CD4-positive, alpha-beta T cell treated with Interleukin-15 for 1 hour (primary cell): ENCODE results near the gene PLEKHA7.
"Not testable (repeated sequence)": the region's sequence is repeated elsewhere in the genome, so short reads cannot be mapped to it uniquely, and the experiment has no call there.

ENCODE experiments used
- DNase-seq: peaks from one replicate; pipeline ENCODE4 v3.0.0-alpha.2; 2020

PLEKHA7 gene

DNA sequence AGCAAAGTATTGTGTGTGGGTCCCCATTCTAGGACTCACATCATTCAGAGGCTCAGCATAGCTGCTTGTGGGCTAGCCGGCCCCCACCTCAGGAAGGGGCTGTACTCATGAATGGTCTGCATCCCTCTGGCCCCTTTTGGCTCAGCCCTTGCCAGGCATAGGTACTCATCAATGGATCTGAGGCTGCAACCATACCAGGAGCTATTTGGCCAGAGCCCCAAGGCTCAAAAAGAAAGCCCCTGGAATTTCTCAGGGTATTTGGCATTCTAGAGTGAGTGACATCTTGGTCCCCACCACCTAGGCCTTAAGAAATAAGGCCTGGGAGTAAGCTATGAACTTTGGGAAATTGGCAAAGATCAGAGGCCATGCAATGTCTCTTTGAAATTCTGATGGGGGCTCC lies 38.3 kb downstream of the PLEKHA7 start:
- DNase-seq, result no peak

DNA sequence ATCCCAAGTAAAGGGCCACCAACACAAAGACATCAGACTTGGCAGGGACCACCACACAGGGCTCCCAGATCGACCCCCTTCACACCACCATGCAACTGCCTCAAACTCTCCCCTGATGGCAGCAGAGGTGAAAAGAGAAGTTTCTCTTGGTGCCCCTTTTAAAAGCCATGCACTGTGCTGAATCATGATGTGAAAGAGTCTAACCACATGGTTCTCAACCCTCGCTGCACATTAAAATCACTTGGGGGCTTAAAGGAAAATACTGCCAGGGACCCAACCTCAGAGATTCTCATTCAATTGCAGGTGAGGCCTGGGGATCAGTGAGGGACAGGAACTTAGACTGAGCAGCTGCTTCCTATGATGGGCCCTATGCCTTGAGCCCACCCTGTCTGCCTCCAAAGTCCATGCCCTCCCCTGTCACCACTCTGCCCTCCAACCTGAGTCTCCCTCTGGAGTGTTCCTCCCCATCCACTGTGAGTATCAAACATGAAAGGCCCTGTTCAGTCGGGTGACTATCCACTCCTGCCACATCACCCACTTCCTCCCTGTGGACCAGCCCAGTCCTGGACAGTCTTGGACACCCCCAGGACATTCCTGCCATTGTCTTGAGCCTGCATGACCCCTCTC lies 40.8 kb downstream of the PLEKHA7 start:
- DNase-seq, result no peak

DNA sequence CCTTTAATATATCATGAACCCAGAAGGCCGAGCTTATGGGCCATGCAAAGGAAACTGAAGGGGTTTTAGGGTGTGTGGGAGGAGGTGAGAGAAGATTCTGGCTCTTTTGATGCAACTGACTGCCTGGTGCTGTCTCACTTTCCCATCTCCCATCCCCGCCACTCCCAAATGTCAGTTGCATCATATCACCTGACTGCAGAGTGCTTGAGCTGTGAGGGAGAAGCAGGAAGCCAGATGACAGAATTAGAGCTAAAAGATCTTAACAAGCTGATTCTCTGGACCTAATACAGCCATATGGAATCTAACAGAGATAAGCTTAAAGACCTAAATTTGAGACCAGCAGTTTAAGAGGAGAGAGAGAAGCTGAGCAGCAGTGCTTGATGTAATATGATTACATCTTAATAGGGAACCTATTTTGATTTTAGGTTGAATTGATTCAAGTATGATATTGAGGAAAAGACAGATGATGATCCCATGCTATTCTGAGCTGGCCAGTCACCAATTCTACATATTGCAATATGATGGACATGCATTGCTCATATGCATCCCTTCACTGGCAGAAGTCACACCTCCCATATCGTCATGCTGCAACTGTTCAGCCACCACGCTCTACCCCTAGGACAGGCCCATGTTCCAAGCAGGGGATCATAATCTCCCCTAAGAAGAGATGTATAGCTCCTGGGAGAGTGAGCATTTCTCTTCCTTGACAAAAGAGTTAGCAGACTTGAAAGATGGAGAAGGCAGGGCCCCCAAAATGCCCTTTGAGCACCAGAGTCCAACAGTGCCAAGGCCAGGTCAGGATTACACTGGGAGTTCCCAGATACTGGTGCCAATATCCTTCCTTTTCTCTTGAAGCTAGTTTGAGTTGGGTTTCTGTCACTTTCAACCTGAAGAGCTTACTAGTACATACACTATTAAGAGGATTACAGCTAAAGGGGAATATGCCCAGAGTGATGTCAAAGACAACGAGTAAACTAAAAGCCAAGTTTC lies 44.9 kb downstream of the PLEKHA7 start:
- DNase-seq, result no peak

DNA sequence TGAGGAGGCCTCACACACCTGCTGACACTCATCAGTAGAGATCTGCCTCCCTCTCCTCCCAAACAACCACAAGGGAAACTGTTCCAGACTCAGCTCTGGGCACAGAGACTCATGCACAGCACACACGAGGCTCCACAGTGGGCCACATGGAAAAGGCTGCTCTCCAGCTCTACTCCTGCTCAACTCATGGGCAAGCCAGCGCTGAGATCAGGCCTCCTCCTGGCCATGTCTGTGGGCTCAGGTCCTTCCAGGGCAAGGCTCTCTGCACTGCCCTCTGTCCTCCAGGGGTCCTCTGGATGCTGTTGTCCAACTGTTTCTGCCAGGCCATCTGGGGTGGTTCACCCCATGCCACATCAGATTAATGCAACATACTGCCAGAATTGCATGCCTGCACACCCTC lies 46.0 kb downstream of the PLEKHA7 start:
- DNase-seq, result no peak

DNA sequence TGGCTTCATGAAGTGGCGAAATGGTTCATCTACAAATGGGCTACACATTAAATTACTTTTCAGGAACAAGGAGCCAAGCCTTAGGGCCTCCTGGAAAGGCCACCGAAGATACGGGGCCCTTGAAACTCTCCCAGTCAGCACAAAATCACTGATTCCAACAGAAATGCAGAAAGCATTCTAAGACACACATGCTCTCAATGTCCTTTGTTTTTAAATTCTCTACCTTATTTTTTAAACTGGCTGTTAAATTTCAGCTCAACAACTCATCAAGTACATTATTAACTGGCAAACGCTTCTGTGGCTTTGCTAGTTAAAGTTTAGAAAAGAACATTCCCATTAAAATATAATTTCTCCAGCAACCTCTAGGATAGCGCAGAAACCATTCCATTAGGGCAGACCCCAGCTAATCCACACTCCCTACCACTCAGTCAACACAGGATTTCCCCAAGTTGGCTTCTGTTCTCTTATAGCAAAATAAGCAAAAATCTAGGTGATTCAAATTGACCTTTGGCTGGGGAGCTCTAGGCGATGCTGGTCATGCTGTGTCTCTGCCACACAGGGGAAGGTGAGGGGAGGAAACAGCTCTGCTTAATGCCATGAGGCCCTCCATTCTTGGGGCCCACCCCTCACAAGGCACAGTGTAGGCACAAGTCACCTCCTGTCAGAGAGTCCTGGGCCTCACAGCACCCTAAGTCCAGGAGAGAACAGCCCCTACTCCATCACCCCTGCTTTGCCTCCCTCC lies 47.1 kb downstream of the PLEKHA7 start:
- no peak for DNase-seq

DNA sequence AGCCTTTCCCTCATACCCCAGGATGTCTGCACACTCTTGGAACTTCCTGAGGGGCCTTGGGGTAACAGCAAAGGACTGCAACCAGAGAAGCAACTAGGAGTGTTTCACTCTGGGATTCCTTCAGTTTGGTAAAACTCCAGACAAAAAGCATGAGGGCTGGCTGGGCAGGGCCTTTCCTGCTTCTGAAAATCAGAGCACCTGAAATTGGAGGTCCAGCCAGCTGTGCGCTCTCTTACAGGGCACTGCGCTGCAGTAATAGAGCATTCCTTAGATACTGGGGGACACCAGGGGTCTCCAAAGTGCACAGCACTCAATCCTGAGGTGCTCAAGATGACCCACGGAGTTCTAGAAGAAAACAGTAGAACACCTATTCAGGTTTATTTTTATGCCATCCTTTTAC lies 49.7 kb downstream of the PLEKHA7 start:
- DNase-seq, result no peak

DNA sequence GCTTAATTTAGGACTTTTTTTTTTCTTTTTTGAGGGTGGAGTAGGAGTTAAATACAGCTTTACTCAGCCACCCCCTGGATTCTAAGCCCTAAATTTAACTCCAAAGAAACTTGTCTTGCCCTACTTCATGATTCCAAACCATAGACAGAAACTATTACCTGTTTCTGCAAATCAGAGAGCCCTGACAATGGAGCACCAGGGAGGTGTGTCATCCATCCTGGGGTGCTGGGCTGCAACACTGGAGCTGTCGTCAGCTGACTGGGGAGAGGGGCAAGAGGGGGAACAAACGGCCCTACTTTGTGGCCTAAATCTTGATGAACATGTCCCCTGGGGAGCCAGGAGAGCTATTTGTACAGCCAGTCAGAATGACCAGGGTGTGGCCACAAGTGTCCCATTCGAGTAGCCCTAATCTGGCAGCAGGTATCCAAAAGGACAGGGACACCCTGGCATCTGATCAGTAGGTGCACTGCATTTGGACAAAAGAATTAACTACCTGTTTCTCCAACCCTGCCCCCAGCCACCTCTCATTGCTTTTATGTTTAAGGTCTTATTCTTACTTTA lies 50.8 kb downstream of the PLEKHA7 start:
- no peak for DNase-seq

DNA sequence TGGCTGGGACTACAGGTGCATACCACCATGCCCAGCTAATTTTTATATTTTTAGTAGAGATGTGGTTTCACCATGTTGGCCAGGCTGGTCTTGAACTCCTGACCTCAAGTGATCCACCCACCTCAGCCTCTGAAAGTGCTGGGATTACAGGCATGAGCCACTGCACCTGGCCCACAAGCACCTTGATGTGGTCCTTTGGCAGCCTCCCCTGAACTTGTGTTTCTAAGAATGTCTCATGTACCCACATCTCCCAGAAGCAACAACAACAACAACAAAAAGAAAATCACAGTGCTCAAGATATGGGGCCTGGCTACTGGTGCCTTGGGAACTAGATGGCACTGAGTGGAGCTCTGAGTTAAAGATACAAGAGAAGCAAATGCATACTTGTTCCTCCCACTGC lies 51.6 kb downstream of the PLEKHA7 start:
- not testable (repeated sequence) for DNase-seq

DNA sequence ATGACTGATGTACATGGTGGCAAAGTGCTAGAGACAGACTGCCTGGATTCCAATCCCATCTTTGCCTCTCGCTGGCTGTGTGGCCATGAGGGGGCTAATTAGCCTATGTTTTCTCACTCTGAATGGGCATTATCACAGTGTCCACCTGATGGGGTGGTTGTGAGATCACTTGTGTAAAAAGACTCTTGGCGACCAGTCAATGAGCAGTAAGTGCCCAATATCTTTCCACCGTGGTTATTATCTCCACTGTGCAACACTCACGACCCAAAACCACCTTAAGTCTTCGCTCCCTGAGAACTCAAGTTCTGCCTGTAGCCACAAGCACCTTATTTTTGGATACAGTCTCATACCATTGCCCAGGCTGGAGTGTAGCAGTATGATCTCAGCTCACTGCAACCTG lies 52.1 kb downstream of the PLEKHA7 start:
- DNase-seq, result no peak

DNA sequence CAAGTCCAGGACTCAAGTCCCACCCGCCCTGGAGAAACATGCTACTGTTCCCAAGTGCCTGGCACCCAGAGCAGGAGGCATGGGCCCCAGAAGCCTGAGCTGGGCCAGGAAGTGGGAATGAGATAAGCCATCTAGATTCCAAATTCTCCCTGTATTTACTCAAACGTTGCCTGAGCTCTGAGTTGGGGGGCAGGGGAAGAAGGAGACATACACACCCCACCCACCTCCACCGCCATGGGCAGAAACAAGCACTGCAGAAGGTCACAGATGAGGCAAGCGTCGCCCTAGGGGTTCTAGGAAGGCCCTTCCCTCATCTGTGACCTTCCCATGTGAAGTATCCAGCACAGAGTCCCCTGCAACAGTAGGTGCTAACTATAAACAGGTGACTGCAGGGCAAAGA lies 54.0 kb downstream of the PLEKHA7 start:
- no peak for DNase-seq

DNA sequence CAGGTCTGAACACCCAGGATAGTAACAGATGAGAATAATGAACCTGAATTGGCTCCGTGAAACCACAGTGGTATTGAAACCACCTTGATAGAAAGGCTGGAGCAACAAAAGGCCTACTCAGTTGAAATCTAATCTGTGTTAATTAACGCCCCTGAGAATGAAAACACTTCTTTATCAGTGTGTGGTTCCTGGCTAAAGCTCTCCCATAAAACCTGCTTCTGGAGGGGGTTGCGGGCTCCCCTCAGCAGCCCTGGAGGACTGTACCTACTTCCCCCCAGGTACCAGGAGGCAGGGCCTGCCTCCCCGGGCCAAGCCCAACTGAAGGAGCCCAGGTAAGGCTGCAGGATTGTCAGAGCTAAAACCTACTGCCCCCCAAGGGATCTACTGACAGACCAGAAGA lies 54.6 kb downstream of the PLEKHA7 start:
- DNase-seq, result no peak

DNA sequence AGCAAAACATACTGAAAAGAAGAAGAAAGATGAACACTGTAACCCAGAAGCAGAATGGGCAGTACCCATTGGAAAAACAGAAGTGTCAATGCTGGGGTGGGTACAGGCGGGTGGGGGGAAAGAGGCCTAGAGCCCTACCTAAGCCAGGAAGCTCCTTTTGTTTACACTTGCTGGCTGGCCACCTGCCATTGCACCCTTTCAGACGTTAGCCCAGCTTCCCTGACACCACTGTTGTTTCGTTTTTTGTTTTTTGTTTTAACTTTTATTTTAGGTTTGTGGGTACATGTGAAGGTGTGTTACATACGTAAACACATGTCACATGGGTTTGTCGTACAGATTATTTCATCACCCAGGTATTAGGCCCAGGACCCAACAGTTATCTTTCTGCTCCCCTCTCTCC lies 55.4 kb downstream of the PLEKHA7 start:
- no peak for DNase-seq

DNA sequence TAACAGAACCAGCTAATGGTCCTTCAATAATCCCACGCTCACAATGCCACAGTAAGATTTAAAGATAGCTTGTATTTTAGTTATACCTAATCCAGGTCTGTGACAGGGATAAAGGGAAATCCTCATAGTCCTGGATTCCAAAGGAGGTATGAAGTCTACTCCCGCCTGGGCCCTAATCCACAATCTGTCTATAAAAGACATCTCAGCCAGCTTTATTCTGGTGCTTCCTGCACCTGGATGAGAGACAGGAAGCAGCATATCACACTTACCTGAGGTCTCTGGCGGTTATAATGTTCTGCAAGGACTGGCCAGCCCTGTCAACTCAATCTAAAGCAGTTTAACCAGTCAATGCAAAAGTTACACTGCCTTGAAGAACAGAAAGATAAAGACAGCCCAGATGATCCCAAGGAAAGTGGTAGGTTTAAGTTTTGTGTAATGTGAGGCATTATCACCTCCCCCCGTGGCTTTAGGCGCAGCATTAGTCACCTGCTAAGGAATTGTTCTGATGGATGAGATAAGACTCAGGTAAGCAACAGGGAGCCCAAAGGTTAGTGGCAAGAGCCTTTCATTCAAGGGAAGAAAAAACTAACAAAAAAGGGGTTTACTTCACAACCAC lies 57.6 kb downstream of the PLEKHA7 start:
- no peak for DNase-seq

DNA sequence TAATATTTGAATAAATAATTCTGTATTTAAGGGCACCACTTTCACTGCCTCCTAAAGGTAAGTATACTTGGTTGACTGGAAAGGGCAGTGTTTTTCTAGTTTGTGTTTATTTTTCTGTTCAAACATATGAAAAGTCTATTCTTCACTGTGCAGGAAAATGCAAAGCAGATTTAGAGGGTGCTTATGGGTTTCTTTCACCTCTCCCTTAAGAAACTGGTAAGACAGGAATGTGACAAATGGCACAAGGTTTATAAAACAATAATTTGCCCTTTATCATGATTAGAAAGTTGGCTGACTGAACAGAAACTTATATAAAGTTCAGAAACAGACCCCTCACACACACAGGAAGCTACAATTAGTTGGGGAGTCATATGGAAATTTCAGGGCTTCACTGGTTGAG lies 60.6 kb downstream of the PLEKHA7 start:
- no peak for DNase-seq

DNA sequence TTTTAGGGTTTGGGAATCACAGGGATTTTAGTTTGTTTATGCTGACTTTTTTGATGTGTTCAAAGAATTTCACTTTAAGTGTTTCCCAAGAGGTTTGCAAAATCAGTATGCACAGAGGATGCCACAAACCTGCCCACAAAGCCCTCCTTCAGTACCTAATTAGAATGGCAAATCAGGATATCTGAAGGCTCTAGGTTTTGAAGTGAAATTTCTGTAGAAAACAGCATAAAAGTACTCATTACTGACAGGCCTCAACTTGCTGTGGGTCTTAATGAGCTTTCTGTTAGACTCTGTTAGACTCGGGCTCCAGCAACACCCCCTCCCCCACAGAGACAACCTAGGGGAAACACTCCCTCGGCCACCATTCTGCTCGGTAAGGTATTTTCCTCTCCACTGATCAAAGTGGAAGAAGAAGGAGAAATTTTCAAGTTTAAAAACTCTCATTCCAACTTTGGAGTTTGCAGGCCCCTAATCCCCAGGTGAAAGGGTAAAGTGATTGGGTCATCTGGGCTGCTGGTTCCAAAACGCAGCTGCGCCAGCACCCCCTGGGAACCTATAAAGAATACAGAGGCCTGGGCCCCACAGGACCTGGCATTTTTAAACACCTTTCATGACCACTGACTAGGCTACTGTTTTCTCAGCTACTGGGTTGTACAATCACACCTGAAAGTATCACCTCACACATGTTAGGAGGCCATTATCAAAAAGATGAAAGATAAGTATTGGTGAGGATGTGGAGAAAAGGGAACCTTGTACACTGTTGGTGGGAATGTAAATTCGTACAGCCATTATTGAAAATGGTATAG lies 67.5 kb downstream of the PLEKHA7 start:
- no peak for DNase-seq

DNA sequence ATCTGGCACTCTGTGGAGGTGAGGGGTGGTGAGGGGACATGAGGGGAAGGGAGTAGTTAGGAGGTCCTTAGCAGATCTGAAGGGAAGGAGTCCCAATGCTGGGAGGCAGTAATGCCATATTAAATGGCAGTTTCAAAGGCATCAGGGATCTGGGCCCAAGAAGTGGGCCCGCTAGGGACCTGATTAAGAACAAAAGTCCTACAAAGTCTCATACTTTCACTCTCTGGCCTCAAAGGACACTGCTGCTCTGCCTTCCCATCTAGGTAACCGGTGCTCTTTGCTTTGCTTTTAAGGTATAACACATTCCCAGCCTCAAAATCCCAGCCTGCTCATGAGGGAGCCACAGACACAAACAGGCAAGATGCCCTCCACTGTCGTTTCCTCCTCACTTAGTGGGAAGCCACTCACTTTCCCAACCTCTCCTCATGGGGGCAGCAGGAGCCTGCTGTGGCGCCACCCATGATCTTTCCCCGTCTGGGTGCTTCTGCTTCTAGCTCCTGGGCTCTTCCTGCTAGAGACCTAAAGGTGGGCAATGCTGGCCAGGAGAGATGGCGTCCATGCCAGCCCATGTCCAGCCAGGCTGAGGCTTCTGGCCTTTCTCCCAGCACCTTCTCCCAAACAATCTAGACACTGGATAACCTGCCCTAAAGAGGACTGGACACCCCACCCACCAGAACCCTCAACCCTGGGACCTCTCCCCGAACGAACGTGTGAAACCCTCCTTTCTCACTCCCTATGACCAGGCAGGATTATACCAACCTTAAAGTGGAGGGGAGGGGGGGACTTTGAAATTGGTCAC lies 68.3 kb downstream of the PLEKHA7 start:
- peak; percentile 22 for DNase-seq

DNA sequence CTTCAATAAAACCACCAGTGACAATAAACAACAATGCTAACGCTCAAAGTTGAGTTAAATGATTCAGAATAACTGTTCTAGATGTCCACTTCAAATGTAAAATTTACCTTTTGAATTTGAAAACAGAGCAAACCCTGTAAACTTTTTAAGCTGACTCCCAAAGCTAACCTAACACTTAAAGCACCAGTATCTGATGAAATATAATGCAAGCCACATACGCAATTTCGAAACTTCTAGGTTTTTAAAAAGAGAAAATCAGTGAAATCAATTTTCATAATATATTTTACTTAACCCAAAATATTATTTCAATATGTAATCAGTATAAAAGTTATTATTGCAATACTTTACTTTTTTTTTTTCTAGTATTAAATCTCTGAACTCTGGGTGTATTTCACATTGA lies 71.3 kb downstream of the PLEKHA7 start:
- DNase-seq, result no peak

DNA sequence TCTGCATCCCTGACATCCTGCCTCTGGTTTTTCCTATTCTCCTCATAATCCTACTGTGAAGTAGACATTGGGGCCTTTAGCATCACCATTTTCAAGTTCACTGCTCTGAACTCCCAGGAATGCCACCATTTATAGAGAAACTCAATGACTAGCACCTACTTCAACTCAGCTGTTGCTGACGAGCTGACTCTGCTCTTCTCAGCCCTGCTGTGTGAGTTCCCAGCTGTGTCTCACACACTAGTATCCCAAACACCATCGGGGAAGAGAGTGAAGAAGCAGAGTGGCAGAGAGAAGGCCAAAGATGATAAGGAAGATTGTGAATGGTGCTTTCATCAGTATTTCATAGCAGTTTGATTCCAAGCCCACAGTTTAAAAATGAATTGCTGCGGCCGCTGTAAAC lies 71.9 kb downstream of the PLEKHA7 start:
- no peak for DNase-seq

DNA sequence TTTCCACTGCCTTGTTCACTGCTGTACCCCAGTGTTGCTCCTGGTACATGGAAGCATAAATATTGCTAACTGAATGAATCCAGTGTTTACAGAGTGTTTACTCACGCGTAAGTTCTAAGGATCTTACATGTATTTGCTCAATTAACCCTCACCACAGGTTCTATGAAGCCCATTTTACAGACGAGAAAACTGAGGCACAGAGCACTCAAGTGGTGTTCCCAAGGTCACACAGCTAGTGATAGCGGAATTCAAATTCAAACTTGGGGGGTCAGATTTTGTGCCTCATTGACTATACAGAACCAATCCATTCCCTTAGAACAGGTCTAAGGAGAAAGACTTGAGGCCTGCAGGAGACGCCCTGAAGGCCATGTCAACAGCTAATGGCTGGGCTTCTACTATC lies 72.3 kb downstream of the PLEKHA7 start:
- DNase-seq, result no peak

DNA sequence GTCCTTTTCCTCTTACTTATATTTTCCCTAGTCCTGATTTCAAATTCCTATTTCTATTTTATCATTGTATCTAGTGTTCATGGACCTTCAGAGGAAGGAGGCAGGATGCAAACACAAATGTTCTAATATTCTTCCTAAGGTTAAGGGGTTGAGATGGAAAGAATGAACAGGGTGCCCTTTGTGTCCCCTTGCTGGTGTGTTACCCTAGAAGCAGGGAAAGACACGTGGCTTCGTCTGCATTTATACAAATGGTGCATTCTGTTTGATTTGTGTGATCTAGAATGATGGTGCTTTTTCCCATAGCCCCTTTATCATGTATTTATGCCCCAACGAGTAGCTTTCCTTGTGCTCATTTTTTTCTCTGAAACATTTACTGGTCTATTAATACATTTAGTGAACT lies 76.2 kb downstream of the PLEKHA7 start:
- DNase-seq, result no peak

DNA sequence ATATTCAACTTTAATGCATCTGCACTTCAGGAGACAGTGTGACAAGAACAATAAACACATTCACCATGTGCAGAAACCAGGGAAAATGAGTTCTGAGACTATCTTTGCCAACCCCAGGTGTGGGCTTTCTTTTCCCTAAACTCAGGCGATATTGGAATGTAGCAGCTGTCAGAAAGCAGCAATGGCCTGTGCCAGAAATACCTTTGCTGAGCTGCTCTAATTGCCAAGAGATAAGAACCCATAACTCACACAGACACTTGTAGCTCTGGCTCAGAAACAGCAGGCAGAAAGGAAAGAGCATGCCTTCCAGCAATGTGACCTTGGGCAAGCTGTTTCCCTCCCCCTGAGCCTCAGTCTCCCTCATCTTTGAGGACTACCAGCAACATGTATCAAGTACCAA lies 77.6 kb downstream of the PLEKHA7 start:
- DNase-seq, result no peak
